ENCODE results near the gene DISP3. TPM values are rescaled to one million over a fixed set of nuclear protein-coding genes. Genes with fewer than 3 reads are reported as not detected.

DISP3 gene
- total RNA-seq, 1 experiment from 2014 or later, result 2.3 TPM

GRCh38 chr1:11575553-11575952, 96.6 kb downstream of the DISP3 start:
- intact Hi-C loops (cut with micrococcal nuclease), result no loop called here
- CTCF ChIA-PET, result no interaction called here
- no peak overlapping the region for H2AFZ ChIP-seq (ENCODE audit: low read depth, low read length, poor library complexity, severe bottlenecking)

More at GRCh38 chr1:11575553-11575952, 96.6 kb downstream of the DISP3 start:
- no peak for ATAC-seq
- H3K79me2 ChIP-seq (ENCODE audit: insufficient read depth, low read length), result no peaks in the 10 kb centered on the region
- no peaks in the 10 kb centered on the region for H3K9me3 ChIP-seq (ENCODE audit: control insufficient read depth in 1 of 2, insufficient read depth in 1 of 2, low read depth in 1 of 2, low read length in 2 of 2)
- no peak overlapping the region for H3K4me3 ChIP-seq (replicated peaks in 1 of 2; ENCODE audit: low read depth in 1 of 2, low read length in 2 of 2)
- ChIA-PET RAD21 (ENCODE audit: low non-redundant PET in 1 of 2, low total read pairs in 2 of 2, uncharacterized antibody in 2 of 2, unreplicated experiment in 2 of 2) (no interaction called here), POLR2A (no interaction called here)
- no peaks in the 10 kb centered on the region for H3K36me3 ChIP-seq (ENCODE audit: control insufficient read depth in 1 of 2, insufficient read depth in 2 of 2, low read length in 2 of 2)
- H3K9me2 ChIP-seq (ENCODE audit: insufficient read depth), result no peaks in the 10 kb centered on the region
- peaks cover 9% of the 10 kb centered on the region; the same call in 1 of the 2 replicates for H3K27me3 ChIP-seq (ENCODE audit: insufficient read depth, low read length)
- no peak overlapping the region for H3K9ac ChIP-seq (ENCODE audit: low read length)
- no peak for DNase-seq (ENCODE audit: low read depth, low spot score)
- TF ChIP-seq CTCF (IDR thresholded peaks at IDR 0.05 in 2 of 3, conservative IDR thresholded peaks at IDR 0.05 in 1 of 3; ENCODE audit: borderline replicate concordance in 1 of 3, insufficient read depth in 1 of 3, low read depth in 2 of 3, low read length in 2 of 3) (no peak), CBX3 (IDR thresholded peaks at IDR 0.05; ENCODE audit: low read depth) (no peak), ZFX (IDR thresholded peaks at IDR 0.05) (no peak), REST (IDR thresholded peaks at IDR 0.05; ENCODE audit: low read depth) (no peak), EZH2 (IDR thresholded peaks at IDR 0.05) (no peak), SRF (IDR thresholded peaks at IDR 0.05; ENCODE audit: low read depth) (no peak), FOSL1 (IDR thresholded peaks at IDR 0.05; ENCODE audit: low read depth) (no peak), ELF1 (IDR thresholded peaks at IDR 0.05; ENCODE audit: borderline replicate concordance, low read depth) (no peak), MAX (IDR thresholded peaks at IDR 0.05) (no peak), EZH2phosphoT487 (IDR thresholded peaks at IDR 0.05; ENCODE audit: borderline replicate concordance) (no peak), JUND (IDR thresholded peaks at IDR 0.05) (no peak), POLR2AphosphoS5 (IDR thresholded peaks at IDR 0.05; ENCODE audit: low read depth, low read length) (no peak), POLR2A (IDR thresholded peaks at IDR 0.05; ENCODE audit: borderline replicate concordance, extremely low read depth, insufficient read depth, insufficient read length) (no peak)
- no TSS peak for BruUV-seq (replicated peaks)
- no peak overlapping the region for H3K27ac ChIP-seq (ENCODE audit: low read depth, low read length)
- no peak overlapping the region for H3K4me2 ChIP-seq (ENCODE audit: low read length)
- no peaks in the 10 kb centered on the region for H4K20me1 ChIP-seq (ENCODE audit: insufficient read depth)
- no peaks in the 10 kb centered on the region for H3K4me1 ChIP-seq (ENCODE audit: control insufficient read depth in 1 of 2, insufficient read depth in 2 of 2, low read length in 2 of 2)

All from HCT116 (cell line).